Measurements from ENCODE around the gene DNAJB5.

DNAJB5 gene

DNA sequence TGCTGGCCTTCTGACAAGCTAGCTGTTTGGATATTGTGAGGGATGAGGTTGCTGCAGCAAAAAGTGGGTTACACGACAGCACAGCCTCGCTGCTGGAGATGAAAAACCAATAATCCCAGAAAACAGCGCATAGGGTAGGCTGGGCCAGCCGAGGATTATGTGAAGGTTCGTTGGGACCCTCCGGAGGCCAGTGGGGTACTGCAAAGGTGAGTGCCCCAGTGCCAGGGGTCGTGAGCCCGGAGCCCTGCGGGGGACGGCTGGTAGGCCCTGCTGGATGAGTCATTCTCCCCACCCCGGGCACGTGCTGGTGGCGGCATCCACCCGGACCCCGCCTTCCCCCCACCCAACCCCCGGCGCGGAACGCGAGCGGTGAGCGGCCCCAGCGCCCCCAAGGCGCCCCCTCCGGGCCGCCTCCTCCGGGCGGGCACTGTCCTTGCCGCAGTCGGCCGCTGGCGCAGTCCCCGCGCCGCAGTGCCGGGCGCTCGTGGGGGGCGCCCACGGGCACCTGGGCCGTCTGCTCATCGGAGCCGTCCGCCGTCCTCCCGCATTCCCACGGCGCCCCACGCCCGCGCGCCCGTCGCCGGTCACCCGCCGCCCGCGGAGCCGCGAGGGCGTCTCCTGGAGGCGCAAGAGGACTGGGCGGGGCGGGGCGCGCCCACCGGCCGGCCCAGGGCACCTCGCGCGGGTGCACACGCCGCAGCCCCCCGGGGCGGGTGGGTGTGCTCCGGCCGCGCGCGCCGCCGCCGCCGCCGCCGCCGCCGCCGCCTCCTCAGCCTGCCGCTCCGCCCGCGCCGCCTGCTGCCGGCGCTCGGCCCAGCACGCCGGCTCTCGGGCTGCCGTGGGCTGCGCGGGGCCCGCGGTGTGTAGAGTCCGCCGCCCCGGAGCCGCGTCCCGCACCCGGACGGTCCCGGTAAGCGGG is 31.8 kb upstream of the DNAJB5 start, which contains the start of gene PHF24:
PHF24 (plus strand) TSS at position 794 of the 919 bp plus-strand sequence. CDS start 13,014 bp downstream, outside the sequence.
- no peaks in the 10 kb centered on the region for H3K36me3 ChIP-seq
- peaks cover 6 to 10% of the 10 kb centered on the region in 2 experiments for H3K4me1 ChIP-seq (ENCODE audit: control insufficient read depth in 1 of 2, insufficient read depth in 1 of 2, low read depth in 1 of 2, low read length in 1 of 2)
- H3K27me3 ChIP-seq = peaks cover 99% of the 10 kb centered on the region
- no peak within 1 kb of the TSS for H3K27ac ChIP-seq
- TF ChIP-seq, protein P1, sequence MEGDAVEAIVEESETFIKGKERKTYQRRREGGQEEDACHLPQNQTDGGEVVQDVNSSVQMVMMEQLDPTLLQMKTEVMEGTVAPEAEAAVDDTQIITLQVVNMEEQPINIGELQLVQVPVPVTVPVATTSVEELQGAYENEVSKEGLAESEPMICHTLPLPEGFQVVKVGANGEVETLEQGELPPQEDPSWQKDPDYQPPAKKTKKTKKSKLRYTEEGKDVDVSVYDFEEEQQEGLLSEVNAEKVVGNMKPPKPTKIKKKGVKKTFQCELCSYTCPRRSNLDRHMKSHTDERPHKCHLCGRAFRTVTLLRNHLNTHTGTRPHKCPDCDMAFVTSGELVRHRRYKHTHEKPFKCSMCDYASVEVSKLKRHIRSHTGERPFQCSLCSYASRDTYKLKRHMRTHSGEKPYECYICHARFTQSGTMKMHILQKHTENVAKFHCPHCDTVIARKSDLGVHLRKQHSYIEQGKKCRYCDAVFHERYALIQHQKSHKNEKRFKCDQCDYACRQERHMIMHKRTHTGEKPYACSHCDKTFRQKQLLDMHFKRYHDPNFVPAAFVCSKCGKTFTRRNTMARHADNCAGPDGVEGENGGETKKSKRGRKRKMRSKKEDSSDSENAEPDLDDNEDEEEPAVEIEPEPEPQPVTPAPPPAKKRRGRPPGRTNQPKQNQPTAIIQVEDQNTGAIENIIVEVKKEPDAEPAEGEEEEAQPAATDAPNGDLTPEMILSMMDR (IDR thresholded peaks at IDR 0.05) = no peak
- peak within 1 kb of the TSS; percentile 46 to 55 for H3K4me3 ChIP-seq (ENCODE audit: low read depth in 1 of 2, low read length in 1 of 2)
- no peaks in the 10 kb centered on the region for H3K9me3 ChIP-seq

DNA sequence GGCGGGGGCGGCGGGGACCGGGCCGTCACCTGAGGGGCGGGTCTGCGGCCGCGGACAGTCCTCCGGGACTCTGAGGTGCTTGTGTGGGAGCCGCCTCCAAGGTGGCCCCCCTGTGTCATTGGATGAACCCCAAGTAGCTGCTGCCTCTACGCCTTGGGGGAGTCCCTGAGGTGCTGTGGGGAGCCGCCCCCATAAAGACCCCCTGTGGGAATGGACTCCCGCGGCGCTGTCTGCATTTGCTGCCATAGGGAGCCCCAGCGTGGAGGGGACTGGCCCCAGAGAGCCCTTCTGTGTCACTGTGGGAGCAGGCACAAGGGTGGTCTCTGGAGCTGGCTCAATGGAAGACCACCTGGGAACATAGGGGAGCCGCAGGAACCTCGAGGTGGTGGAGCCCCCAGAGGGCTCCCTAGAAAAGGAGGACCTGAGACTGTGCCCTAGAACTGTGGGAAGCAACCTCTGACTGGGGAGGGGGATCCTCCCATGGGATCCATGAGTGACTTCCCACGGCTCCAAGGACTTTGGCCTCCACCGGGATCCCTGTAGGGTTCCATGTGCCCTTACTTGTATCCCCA is 31.0 kb upstream of the DNAJB5 start:
- no peak overlapping the region for H3K27ac ChIP-seq
- H3K4me3 ChIP-seq (ENCODE audit: low read depth in 1 of 2, low read length in 1 of 2) = peak overlapping the region; percentile 31 to 53
- H3K36me3 ChIP-seq = no peaks in the 10 kb centered on the region
- TF ChIP-seq, protein P1 (IDR thresholded peaks at IDR 0.05) = no peak
- H3K9me3 ChIP-seq = no peaks in the 10 kb centered on the region
- H3K4me1 ChIP-seq (ENCODE audit: control insufficient read depth in 1 of 2, insufficient read depth in 1 of 2, low read depth in 1 of 2, low read length in 1 of 2) = peaks cover 6 to 10% of the 10 kb centered on the region in 2 experiments
- H3K27me3 ChIP-seq = peaks cover 99% of the 10 kb centered on the region

DNA sequence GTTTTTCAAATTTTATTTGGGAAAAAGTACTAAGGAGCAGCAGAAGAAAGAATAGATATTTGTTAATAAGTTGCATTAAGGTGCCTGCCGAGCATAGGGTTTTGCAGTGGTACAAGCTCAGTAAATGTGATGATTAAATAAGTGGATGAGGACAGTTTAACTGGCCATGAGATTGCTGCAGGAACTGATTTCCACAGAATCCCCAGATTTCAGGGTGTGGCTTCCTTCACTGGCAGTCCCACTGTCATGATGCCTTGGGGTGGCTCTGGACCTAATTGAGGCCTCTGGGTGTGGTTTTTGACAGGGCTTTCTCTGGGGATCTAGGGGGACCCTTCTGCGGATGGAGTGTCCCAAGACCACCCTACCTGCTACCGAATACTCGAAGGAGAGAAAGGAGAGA is 30.1 kb upstream of the DNAJB5 start:
- Histone ChIP-seq H3K9me3 (no peaks in the 10 kb centered on the region), H3K27me3 (peaks cover 99% of the 10 kb centered on the region), H3K4me1 (ENCODE audit: control insufficient read depth in 1 of 2, insufficient read depth in 1 of 2, low read depth in 1 of 2, low read length in 1 of 2) (peaks cover 6 to 10% of the 10 kb centered on the region in 2 experiments), H3K4me3 (ENCODE audit: low read depth in 1 of 2, low read length in 1 of 2) (no peak overlapping the region), H3K27ac (no peak overlapping the region), H3K36me3 (no peaks in the 10 kb centered on the region)
- TF ChIP-seq, protein P1 (IDR thresholded peaks at IDR 0.05) = no peak

DNA sequence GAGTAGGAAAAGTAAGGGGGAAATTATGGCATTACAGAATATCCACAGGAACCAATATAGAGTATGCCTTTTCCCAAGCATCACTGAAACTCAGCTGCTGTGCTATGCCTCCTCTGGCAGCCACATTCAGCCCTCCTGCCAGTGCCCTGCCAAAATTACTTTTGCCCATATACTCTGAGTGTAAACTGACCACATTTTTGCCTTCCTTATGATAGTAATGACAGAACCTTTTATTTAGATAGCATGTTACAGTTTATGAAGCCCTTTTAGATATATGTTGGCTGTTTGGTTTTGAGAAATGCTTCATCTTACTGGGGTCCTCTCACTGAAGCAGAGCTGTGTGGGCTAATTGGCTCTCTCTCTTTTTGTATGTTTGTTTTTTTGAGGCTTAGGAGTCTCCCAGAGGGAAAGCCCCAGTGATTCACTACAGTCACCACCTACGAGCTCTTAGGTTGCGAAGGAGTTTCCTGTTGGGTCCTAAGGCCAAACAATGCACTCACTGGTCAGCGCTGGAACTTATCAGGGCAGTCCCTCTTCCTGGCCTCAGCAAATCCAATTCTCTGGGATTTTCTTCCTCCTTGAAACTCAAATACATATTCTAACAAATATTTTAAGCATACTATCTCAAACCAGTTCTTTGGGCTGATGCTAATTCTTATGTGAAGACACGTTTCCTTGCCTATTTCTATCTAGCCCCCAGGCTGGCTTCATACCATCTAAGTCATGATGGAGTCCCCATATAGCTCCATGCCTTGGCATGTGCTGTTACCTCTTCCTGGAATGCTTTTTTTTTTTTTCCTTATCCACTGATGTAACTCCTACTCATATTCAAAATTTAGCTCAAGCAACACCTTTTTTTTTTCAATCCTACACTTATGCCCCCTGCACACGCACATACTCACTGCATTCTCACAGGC is 27.7 kb upstream of the DNAJB5 start:
- peaks cover 99% of the 10 kb centered on the region for H3K27me3 ChIP-seq
- TF ChIP-seq, protein P1 (IDR thresholded peaks at IDR 0.05) = no peak
- H3K4me3 ChIP-seq (ENCODE audit: low read depth in 1 of 2, low read length in 1 of 2) = no peak overlapping the region
- H3K4me1 ChIP-seq (ENCODE audit: control insufficient read depth in 1 of 2, insufficient read depth in 1 of 2, low read depth in 1 of 2, low read length in 1 of 2) = peaks cover 6 to 10% of the 10 kb centered on the region in 2 experiments
- no peaks in the 10 kb centered on the region for H3K9me3 ChIP-seq
- H3K27ac ChIP-seq = no peak overlapping the region
- H3K36me3 ChIP-seq = no peaks in the 10 kb centered on the region

DNA sequence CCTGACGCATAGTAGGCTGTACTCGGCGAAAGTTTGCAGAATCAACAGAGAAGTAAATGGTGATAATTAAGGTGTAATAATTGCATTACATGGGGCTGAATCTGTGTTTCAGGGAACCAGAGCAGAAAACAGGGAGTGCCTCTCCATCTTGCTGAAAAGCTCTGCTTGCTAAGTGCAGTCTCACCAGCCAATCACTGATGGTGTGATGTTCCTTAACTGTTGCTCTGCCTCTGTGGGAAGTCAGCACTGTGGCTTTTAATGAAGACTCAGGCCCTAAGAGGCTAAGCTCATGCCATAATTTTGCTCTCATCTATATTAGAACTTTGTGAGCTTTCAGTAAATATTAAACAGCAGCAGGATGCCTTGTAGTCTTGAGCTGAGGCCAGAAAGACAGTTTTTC is 27.0 kb upstream of the DNAJB5 start:
- Histone ChIP-seq H3K4me1 (ENCODE audit: control insufficient read depth in 1 of 2, insufficient read depth in 1 of 2, low read depth in 1 of 2, low read length in 1 of 2) (peaks cover 4 to 6% of the 10 kb centered on the region in 2 experiments), H3K27ac (no peak overlapping the region), H3K36me3 (no peaks in the 10 kb centered on the region), H3K4me3 (ENCODE audit: low read depth in 1 of 2, low read length in 1 of 2) (no peak overlapping the region), H3K9me3 (no peaks in the 10 kb centered on the region), H3K27me3 (peaks cover 99% of the 10 kb centered on the region)
- TF ChIP-seq, protein P1 (IDR thresholded peaks at IDR 0.05) = no peak

Data from neutrophil (primary cell).